Subcutaneous adipose tissue (tissue), 4 donors: ENCODE measurements around the gene CWC27. TPM values are rescaled to one million over a fixed set of nuclear protein-coding genes. Genes with fewer than 3 reads are reported as not detected.

Source experiments
- CTCF ChIP-seq: fragments of 450-650 bp; IDR thresholded peaks from one replicate; pipeline ENCODE4 v1.5.1; 2016; ENCODE audit warnings: low read depth, mild to moderate bottlenecking, control low read depth, antibody characterized with exemption, moderate library complexity
- total RNA-seq, 4 donors: library from RNA; depleted of rRNA; stranded (reverse); fragments of >200 nt; gene quantifications; one replicate each; pipeline ENCODE4 v1.1.0, GENCODE V29; 2016

CWC27 gene
- total RNA-seq, 4 donors from 2014 or later = 9.0 to 17.8 (median 15.2) TPM

- TF ChIP-seq CTCF = no peak
These were observed 185.8 kb downstream of the CWC27 start for GRCh38 chr5:64954518-64954917.

DNA sequence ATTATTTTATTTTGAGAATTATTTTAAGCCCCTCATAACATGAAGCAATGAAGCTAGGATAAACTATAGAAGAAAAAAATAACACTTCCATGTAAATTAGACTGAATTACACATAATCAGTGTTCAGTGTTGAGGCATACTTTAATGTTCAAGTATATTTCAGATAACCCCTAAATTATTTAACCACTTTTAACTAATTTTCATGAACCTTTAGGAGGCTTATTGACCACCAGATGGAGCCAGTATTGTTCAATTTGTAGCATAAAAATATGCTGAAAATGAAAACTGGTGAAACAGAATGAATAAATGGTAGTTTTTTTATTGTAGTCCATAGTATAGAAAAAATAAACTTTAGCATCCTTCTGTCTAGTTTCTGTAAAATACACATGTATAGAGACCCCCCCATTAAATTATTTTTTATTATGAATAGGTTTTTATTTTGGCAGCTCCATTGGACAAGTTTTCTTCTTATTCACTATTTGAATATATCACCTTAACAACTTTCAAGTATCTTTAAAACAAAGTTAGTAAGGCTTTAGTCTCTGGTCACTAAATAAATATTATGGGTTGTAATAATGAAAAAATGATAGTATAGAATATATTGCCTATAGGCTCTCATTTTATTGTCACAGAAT, 190.1 kb downstream of the CWC27 start:
- TF ChIP-seq CTCF = no peak

DNA sequence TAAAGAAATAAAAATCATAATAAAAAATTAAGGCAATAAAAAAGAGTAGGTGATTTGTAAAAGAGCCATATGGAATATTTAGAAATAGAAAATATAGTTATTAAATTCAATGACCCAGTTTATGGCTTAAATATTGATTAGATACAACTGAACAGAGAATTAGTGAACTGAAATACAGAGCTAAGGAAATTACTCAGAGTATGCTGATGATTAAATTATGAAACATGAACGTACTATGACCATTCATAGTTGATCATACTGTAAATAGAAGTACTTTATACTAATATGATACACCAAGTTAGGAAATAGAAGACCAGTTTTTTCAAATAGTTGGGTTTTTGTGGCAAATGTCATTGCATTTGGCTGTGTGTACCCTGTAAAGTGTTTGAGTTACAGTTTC, 194.5 kb downstream of the CWC27 start:
- no peak for TF ChIP-seq CTCF

DNA sequence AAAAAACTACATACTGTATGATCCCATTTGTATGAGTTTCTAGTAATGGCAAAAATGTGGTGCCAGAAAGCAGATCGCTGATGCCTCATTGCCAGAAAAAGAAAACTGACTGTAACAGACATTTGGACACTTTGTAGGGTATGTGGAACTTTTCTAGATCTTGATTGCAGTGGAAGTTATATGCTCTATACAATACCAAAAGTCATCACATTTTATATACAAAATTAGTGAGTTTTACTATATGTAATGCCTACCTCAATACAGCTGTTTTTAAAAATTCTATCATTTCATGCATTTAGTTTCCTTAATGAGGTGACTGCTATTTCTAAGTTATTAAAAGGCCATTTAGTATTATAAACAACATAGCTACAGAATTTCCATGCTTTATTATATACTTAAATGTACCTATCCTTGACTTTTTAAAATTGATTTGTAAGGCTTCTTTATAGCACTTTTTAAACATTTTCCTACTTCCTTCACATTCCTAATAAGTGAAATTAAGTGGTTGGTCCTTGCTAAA, 199.9 kb downstream of the CWC27 start:
- no peak for TF ChIP-seq CTCF

GRCh38 chr5:64969578-64969977, 200.8 kb downstream of the CWC27 start:
- no peak for TF ChIP-seq CTCF

GRCh38 chr5:64971513-64971912, 202.8 kb downstream of the CWC27 start:
- no peak for TF ChIP-seq CTCF

DNA sequence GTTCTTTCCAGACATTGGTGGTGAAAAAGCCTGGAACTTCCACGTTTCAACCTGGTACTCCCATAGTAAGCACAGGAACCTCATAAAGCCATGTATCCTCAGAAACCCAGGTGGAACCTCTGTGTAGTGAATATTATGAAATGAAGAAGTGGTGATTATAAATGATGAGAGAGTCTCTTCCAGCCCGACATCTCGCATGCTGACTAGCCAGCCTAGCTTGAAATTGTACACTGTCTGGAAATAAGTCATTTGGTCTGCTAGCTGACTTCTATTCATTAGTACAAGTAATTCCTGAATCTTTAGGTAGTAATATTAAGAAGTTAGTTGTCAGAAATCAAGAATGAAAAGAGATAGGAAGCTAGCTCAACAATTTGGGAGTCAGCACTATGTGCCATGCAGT, 203.3 kb downstream of the CWC27 start:
- no peak for TF ChIP-seq CTCF
